ENCODE results near the gene ILF2. TPM values are rescaled to one million over a fixed set of nuclear protein-coding genes. Genes with fewer than 3 reads are reported as not detected.

ILF2 gene
- total and polyA plus RNA-seq, 2 donors (not counting 1 experiment from before 2014, with no cell fraction given): 89.8 to 94.0 TPM

GRCh38 chr1:153688276-153688675 lies 17.5 kb upstream of the ILF2 start:
- Mint-ChIP-seq H3K27ac (no peak overlapping the region), H3K4me1 (peaks cover 5% of the 10 kb centered on the region), H3K9me3 (ENCODE audit: insufficient read depth) (no peaks in the 10 kb centered on the region), H3K27me3 (peaks cover 26% of the 10 kb centered on the region), H3K4me3 (no peak overlapping the region)
- WGBS (ENCODE audit: insufficient coverage): 86% methylated on average over 5 of the region's 7 CpGs
- Histone ChIP-seq H3K4me3 (ENCODE audit: control extremely low read depth in 1 of 5, extremely low read depth in 1 of 5, insufficient read depth in 1 of 5, low read depth in 2 of 5, low read length in 4 of 5) (no peak overlapping the region), H3K27me3 (replicated peaks in 1 of 4; ENCODE audit: control extremely low read depth in 1 of 4, control insufficient read depth in 3 of 4, insufficient read depth in 4 of 4, low read length in 3 of 4) (peaks cover 0 to 7% (median 0%) of the 10 kb centered on the region in 4 experiments), H3K9me3 (ENCODE audit: control extremely low read depth in 1 of 3, control insufficient read depth in 2 of 3, insufficient read depth in 1 of 3, low read length in 2 of 3) (no peaks in the 10 kb centered on the region), H3K4me2 (replicated peaks; ENCODE audit: low read depth, low read length, poor library complexity, severe bottlenecking) (no peak overlapping the region), H2AFZ (ENCODE audit: insufficient read depth, low read depth, low read length, poor library complexity, severe bottlenecking) (no peak overlapping the region), H3K27ac (ENCODE audit: low read length in 2 of 2) (no peak overlapping the region), H3K79me2 (ENCODE audit: control insufficient read depth, insufficient read depth, low read length) (no peaks in the 10 kb centered on the region), H3K9ac (ENCODE audit: low read length) (no peak overlapping the region), H4K20me1 (ENCODE audit: control insufficient read depth, insufficient read depth, low read length, poor library complexity, severe bottlenecking) (no peaks in the 10 kb centered on the region), H3K36me3 (replicated peaks in 1 of 2; ENCODE audit: control extremely low read depth in 1 of 2, control insufficient read depth in 1 of 2, extremely low read depth in 1 of 2, insufficient read depth in 2 of 2, low read length in 1 of 2) (no peaks in the 10 kb centered on the region), H3K4me1 (ENCODE audit: control insufficient read depth in 2 of 2, insufficient read depth in 2 of 2, low read length in 2 of 2) (no peaks in the 10 kb centered on the region)
- ChIA-PET CTCF (no interaction called here), POLR2A (no interaction called here)
- intact Hi-C loops (cut with micrococcal nuclease): no loop called here
- no peak for DNase-seq
- TF ChIP-seq CTCF (IDR thresholded peaks at IDR 0.05) (no peak), EZH2 (IDR thresholded peaks at IDR 0.05; ENCODE audit: borderline replicate concordance, insufficient read depth, low read depth, low read length, poor library complexity, severe bottlenecking) (no peak)
- no peak for ATAC-seq (ENCODE audit: low read depth)

- POLR2A ChIA-PET: no interaction called here
- WGBS (ENCODE audit: insufficient coverage): 88% methylated on average over 14 of the region's 16 CpGs
- peaks cover 28% of the 10 kb centered on the region for H3K27me3 Mint-ChIP-seq
These were observed 16.7 kb upstream of the ILF2 start for GRCh38 chr1:153687346-153688125.

More at GRCh38 chr1:153687346-153688125, 16.7 kb upstream of the ILF2 start:
- CTCF ChIA-PET: interaction anchor here (0.6 kb wide), 1 partner anchor 11 kb away, joined by 3 read pairs; no protein-coding TSS in a partner anchor
- no peak for DNase-seq
- no peak for TF ChIP-seq EZH2 (IDR thresholded peaks at IDR 0.05; ENCODE audit: borderline replicate concordance, insufficient read depth, low read depth, low read length, poor library complexity, severe bottlenecking)
- Mint-ChIP-seq H3K9me3 (ENCODE audit: insufficient read depth) (no peaks in the 10 kb centered on the region), H3K27ac (no peak overlapping the region), H3K4me1 (peaks cover 5% of the 10 kb centered on the region), H3K4me3 (no peak overlapping the region)
- no peak overlapping the region for H2AFZ ChIP-seq (ENCODE audit: insufficient read depth, low read depth, low read length, poor library complexity, severe bottlenecking)
- no peaks in the 10 kb centered on the region for H3K4me1 ChIP-seq (ENCODE audit: control insufficient read depth in 2 of 2, insufficient read depth in 2 of 2, low read length in 2 of 2)
- no peaks in the 10 kb centered on the region for H3K79me2 ChIP-seq (ENCODE audit: control insufficient read depth, insufficient read depth, low read length)
- H3K36me3 ChIP-seq (replicated peaks in 1 of 2; ENCODE audit: control extremely low read depth in 1 of 2, control insufficient read depth in 1 of 2, extremely low read depth in 1 of 2, insufficient read depth in 2 of 2, low read length in 1 of 2): no peaks in the 10 kb centered on the region
- H3K4me2 ChIP-seq (replicated peaks; ENCODE audit: low read depth, low read length, poor library complexity, severe bottlenecking): no peak overlapping the region
- no peak overlapping the region for H3K4me3 ChIP-seq (ENCODE audit: control extremely low read depth in 1 of 5, extremely low read depth in 1 of 5, insufficient read depth in 1 of 5, low read depth in 2 of 5, low read length in 4 of 5)
- no peak for ATAC-seq (ENCODE audit: low read depth)
- H3K27ac ChIP-seq (ENCODE audit: low read length in 2 of 2): no peak overlapping the region
- peaks cover 0 to 7% (median 0%) of the 10 kb centered on the region in 4 experiments for H3K27me3 ChIP-seq (replicated peaks in 1 of 4; ENCODE audit: control extremely low read depth in 1 of 4, control insufficient read depth in 3 of 4, insufficient read depth in 4 of 4, low read length in 3 of 4)
- H3K9ac ChIP-seq (ENCODE audit: low read length): no peak overlapping the region
- intact Hi-C loops (cut with micrococcal nuclease): no loop called here
- H4K20me1 ChIP-seq (ENCODE audit: control insufficient read depth, insufficient read depth, low read length, poor library complexity, severe bottlenecking): no peaks in the 10 kb centered on the region
- H3K9me3 ChIP-seq (ENCODE audit: control extremely low read depth in 1 of 3, control insufficient read depth in 2 of 3, insufficient read depth in 1 of 3, low read length in 2 of 3): no peaks in the 10 kb centered on the region

Measured in B cell (primary cell).